GM18519 (cell line): ENCODE measurements around the gene BHMT2.

ENCODE experiments used
- ATAC-seq: cut with Tn5 transposase; IDR thresholded peaks from one replicate; pipeline ENCODE4 v1.9.1; 2021; ENCODE audit warnings: mild to moderate bottlenecking, moderate library complexity; ENCODE audit not compliant: unreplicated experiment, low FRiP score

The BHMT2 gene

GRCh38 chr5:79059674-79060073, 9.9 kb upstream of the BHMT2 start:
- ATAC-seq: no peak

- ATAC-seq: no peak
Observed at GRCh38 chr5:79062436-79062835, 7.1 kb upstream of the BHMT2 start.

GRCh38 chr5:79070350-79070667, 742 bp downstream of the BHMT2 start:
- no peak for ATAC-seq

GRCh38 chr5:79074641-79075040, 5.1 kb downstream of the BHMT2 start:
- ATAC-seq: no peak

- ATAC-seq: no peak
Observed at GRCh38 chr5:79075646-79076426, 6.3 kb downstream of the BHMT2 start.

GRCh38 chr5:79076819-79077218, 7.3 kb downstream of the BHMT2 start:
- ATAC-seq: no peak

GRCh38 chr5:79077680-79078365, 8.3 kb downstream of the BHMT2 start:
- ATAC-seq: no peak

GRCh38 chr5:79080804-79081203, 11.2 kb downstream of the BHMT2 start:
- ATAC-seq: no peak

- no peak for ATAC-seq
Observed at GRCh38 chr5:79081779-79082178, 12.2 kb downstream of the BHMT2 start.

- no peak for ATAC-seq
Observed at GRCh38 chr5:79086116-79086515, 16.5 kb downstream of the BHMT2 start.

- ATAC-seq: no peak
Observed at GRCh38 chr5:79088507-79088906, 18.9 kb downstream of the BHMT2 start.

GRCh38 chr5:79091064-79091463, 21.5 kb downstream of the BHMT2 start:
- no peak for ATAC-seq

- ATAC-seq: no peak
Observed at GRCh38 chr5:79093762-79094161, 24.2 kb downstream of the BHMT2 start.

GRCh38 chr5:79105868-79106267, 36.3 kb downstream of the BHMT2 start:
- ATAC-seq: no peak

GRCh38 chr5:79107020-79107796, 37.6 kb downstream of the BHMT2 start:
- no peak for ATAC-seq

- ATAC-seq: no peak
Observed at GRCh38 chr5:79108086-79108485, 38.5 kb downstream of the BHMT2 start.

- no peak for ATAC-seq
Observed at GRCh38 chr5:79108792-79109191, 39.2 kb downstream of the BHMT2 start.

- ATAC-seq: no peak
Observed at GRCh38 chr5:79109527-79110492, 40.2 kb downstream of the BHMT2 start.

- ATAC-seq: no peak
Observed at GRCh38 chr5:79111387-79111959, 41.9 kb downstream of the BHMT2 start, which contains the start of gene BHMT. Gene BHMT (plus strand): TSS chr5:79111809. CDS start chr5:79111886, 77 bp downstream.
